ENCODE measurements around the gene SYT14.
"Not testable (repeated sequence)": the region's sequence is repeated elsewhere in the genome, so short reads cannot be mapped to it uniquely, and the experiment has no call there.

Gene SYT14

GRCh38 chr1:209936125-209936524 lies 1.9 kb upstream of the SYT14 start:
- no peak for DNase-seq (ENCODE audit: low read depth)

- DNase-seq (ENCODE audit: low read depth) = no peak
These were observed 7.4 kb downstream of the SYT14 start for GRCh38 chr1:209945377-209945776.

GRCh38 chr1:209948155-209948554 lies 10.1 kb downstream of the SYT14 start:
- no peak for DNase-seq (ENCODE audit: low read depth)

- DNase-seq (ENCODE audit: low read depth) = no peak
These were observed 18.1 kb downstream of the SYT14 start for GRCh38 chr1:209956116-209956515.

- no peak for DNase-seq (ENCODE audit: low read depth)
These were observed 21.6 kb downstream of the SYT14 start for GRCh38 chr1:209959623-209960022.

GRCh38 chr1:209960926-209961325 lies 22.9 kb downstream of the SYT14 start:
- DNase-seq (ENCODE audit: low read depth) = no peak

GRCh38 chr1:209962388-209962787 lies 24.4 kb downstream of the SYT14 start:
- no peak for DNase-seq (ENCODE audit: low read depth)

- no peak for DNase-seq (ENCODE audit: low read depth)
These were observed 24.8 kb downstream of the SYT14 start for GRCh38 chr1:209962856-209963255.

GRCh38 chr1:209965996-209966395 lies 28.0 kb downstream of the SYT14 start:
- DNase-seq (ENCODE audit: low read depth) = no peak

GRCh38 chr1:209978721-209979120 lies 40.7 kb downstream of the SYT14 start:
- not testable (repeated sequence) for DNase-seq (ENCODE audit: low read depth)

- no peak for DNase-seq (ENCODE audit: low read depth)
These were observed 45.9 kb downstream of the SYT14 start for GRCh38 chr1:209983953-209984352.

GRCh38 chr1:209985002-209985401 lies 47.0 kb downstream of the SYT14 start:
- DNase-seq (ENCODE audit: low read depth) = no peak

- DNase-seq (ENCODE audit: low read depth) = no peak
These were observed 50.7 kb downstream of the SYT14 start for GRCh38 chr1:209988706-209989105.

GRCh38 chr1:209989525-209989924 lies 51.5 kb downstream of the SYT14 start:
- no peak for DNase-seq (ENCODE audit: low read depth)

GRCh38 chr1:209993061-209993830 lies 55.2 kb downstream of the SYT14 start:
- no peak for DNase-seq (ENCODE audit: low read depth)

GRCh38 chr1:209996348-209996747 lies 58.3 kb downstream of the SYT14 start:
- DNase-seq (ENCODE audit: low read depth) = no peak

- no peak for DNase-seq (ENCODE audit: low read depth)
These were observed 61.0 kb downstream of the SYT14 start for GRCh38 chr1:209999005-209999404.

GRCh38 chr1:210001751-210002150 lies 63.7 kb downstream of the SYT14 start:
- DNase-seq (ENCODE audit: low read depth) = no peak

GRCh38 chr1:210003501-210003900 lies 65.5 kb downstream of the SYT14 start:
- no peak for DNase-seq (ENCODE audit: low read depth)

GRCh38 chr1:210010161-210010560 lies 72.1 kb downstream of the SYT14 start:
- no peak for DNase-seq (ENCODE audit: low read depth)

GRCh38 chr1:210021145-210021860 lies 83.3 kb downstream of the SYT14 start:
- no peak for DNase-seq (ENCODE audit: low read depth)

GRCh38 chr1:210022044-210022443 lies 84.0 kb downstream of the SYT14 start:
- DNase-seq (ENCODE audit: low read depth) = no peak

GRCh38 chr1:210024282-210024681 lies 86.3 kb downstream of the SYT14 start:
- no peak for DNase-seq (ENCODE audit: low read depth)

GRCh38 chr1:210024996-210025395 lies 87.0 kb downstream of the SYT14 start:
- no peak for DNase-seq (ENCODE audit: low read depth)
